ENCODE data around the gene SORCS2.

The SORCS2 gene

GRCh38 chr4:7273738-7274297, 81.5 kb downstream of the SORCS2 start:
- H3F3A ChIP-seq (ENCODE audit: control insufficient read depth, insufficient read depth): no peaks in the 10 kb centered on the region
- H4K20me1 ChIP-seq (ENCODE audit: control insufficient read depth, insufficient read depth, low read depth, low read length): no peaks in the 10 kb centered on the region
- no peak overlapping the region for H3K27ac ChIP-seq (ENCODE audit: low read depth, low read length)
- no peak overlapping the region for H3K4me3 ChIP-seq (ENCODE audit: low read length)
- no peaks in the 10 kb centered on the region for H3K4me1 ChIP-seq (ENCODE audit: control insufficient read depth, low read length)
- H3K9me3 ChIP-seq (ENCODE audit: control insufficient read depth, insufficient read depth, low read length): no peaks in the 10 kb centered on the region
- TF ChIP-seq CTCF (IDR thresholded peaks at IDR 0.05; ENCODE audit: low read depth, low read length, poor library complexity, severe bottlenecking) (no peak), EZH2phosphoT487 (IDR thresholded peaks at IDR 0.05; ENCODE audit: borderline replicate concordance, low read length) (no peak)
- H3K79me2 ChIP-seq (ENCODE audit: control insufficient read depth, low read length): no peaks in the 10 kb centered on the region
- no peak overlapping the region for H3K4me2 ChIP-seq (ENCODE audit: low read length)
- H3K9me2 ChIP-seq (replicated peaks; ENCODE audit: control insufficient read depth, low read length): no peaks in the 10 kb centered on the region
- H3K36me3 ChIP-seq (ENCODE audit: control insufficient read depth, low read length): no peaks in the 10 kb centered on the region
- no peaks in the 10 kb centered on the region for H3K27me3 ChIP-seq (ENCODE audit: control insufficient read depth, low read length)

GRCh38 chr4:7275067-7275466, 82.7 kb downstream of the SORCS2 start:
- Histone ChIP-seq H3K4me1 (ENCODE audit: control insufficient read depth, low read length) (no peaks in the 10 kb centered on the region), H3K27me3 (ENCODE audit: control insufficient read depth, low read length) (no peaks in the 10 kb centered on the region), H3K27ac (ENCODE audit: low read depth, low read length) (no peak overlapping the region), H3K4me3 (ENCODE audit: low read length) (no peak overlapping the region), H3F3A (ENCODE audit: control insufficient read depth, insufficient read depth) (no peaks in the 10 kb centered on the region), H4K20me1 (ENCODE audit: control insufficient read depth, insufficient read depth, low read depth, low read length) (no peaks in the 10 kb centered on the region), H3K9me3 (ENCODE audit: control insufficient read depth, insufficient read depth, low read length) (no peaks in the 10 kb centered on the region), H3K9me2 (replicated peaks; ENCODE audit: control insufficient read depth, low read length) (no peaks in the 10 kb centered on the region), H3K79me2 (ENCODE audit: control insufficient read depth, low read length) (no peaks in the 10 kb centered on the region), H3K4me2 (ENCODE audit: low read length) (no peak overlapping the region), H3K36me3 (ENCODE audit: control insufficient read depth, low read length) (no peaks in the 10 kb centered on the region)
- TF ChIP-seq EZH2phosphoT487 (IDR thresholded peaks at IDR 0.05; ENCODE audit: borderline replicate concordance, low read length) (no peak), CTCF (IDR thresholded peaks at IDR 0.05; ENCODE audit: low read depth, low read length, poor library complexity, severe bottlenecking) (no peak)

GRCh38 chr4:7275490-7276154, 83.3 kb downstream of the SORCS2 start:
- H3K9me2 ChIP-seq (replicated peaks; ENCODE audit: control insufficient read depth, low read length): no peaks in the 10 kb centered on the region
- no peaks in the 10 kb centered on the region for H4K20me1 ChIP-seq (ENCODE audit: control insufficient read depth, insufficient read depth, low read depth, low read length)
- H3K79me2 ChIP-seq (ENCODE audit: control insufficient read depth, low read length): no peaks in the 10 kb centered on the region
- no peak overlapping the region for H3K4me2 ChIP-seq (ENCODE audit: low read length)
- H3K27me3 ChIP-seq (ENCODE audit: control insufficient read depth, low read length): no peaks in the 10 kb centered on the region
- no peak overlapping the region for H3K4me3 ChIP-seq (ENCODE audit: low read length)
- TF ChIP-seq CTCF (IDR thresholded peaks at IDR 0.05; ENCODE audit: low read depth, low read length, poor library complexity, severe bottlenecking): no peak
- no peak for TF ChIP-seq EZH2phosphoT487 (IDR thresholded peaks at IDR 0.05; ENCODE audit: borderline replicate concordance, low read length)
- H3K27ac ChIP-seq (ENCODE audit: low read depth, low read length): no peak overlapping the region
- no peaks in the 10 kb centered on the region for H3K4me1 ChIP-seq (ENCODE audit: control insufficient read depth, low read length)
- no peaks in the 10 kb centered on the region for H3K9me3 ChIP-seq (ENCODE audit: control insufficient read depth, insufficient read depth, low read length)
- H3F3A ChIP-seq (ENCODE audit: control insufficient read depth, insufficient read depth): no peaks in the 10 kb centered on the region
- no peaks in the 10 kb centered on the region for H3K36me3 ChIP-seq (ENCODE audit: control insufficient read depth, low read length)

Data from DOHH2 (cell line).